HG02798 (cell line): ENCODE data around the gene FUT1.
"Not testable (repeated sequence)": the region's sequence is repeated elsewhere in the genome, so short reads cannot be mapped to it uniquely, and the experiment has no call there.

Experiments
- ATAC-seq: cut with Tn5 transposase; IDR thresholded peaks from one replicate; pipeline ENCODE4 v1.9.1; 2021; ENCODE audit warnings: mild to moderate bottlenecking; ENCODE audit not compliant: unreplicated experiment, poor library complexity

Gene FUT1

DNA sequence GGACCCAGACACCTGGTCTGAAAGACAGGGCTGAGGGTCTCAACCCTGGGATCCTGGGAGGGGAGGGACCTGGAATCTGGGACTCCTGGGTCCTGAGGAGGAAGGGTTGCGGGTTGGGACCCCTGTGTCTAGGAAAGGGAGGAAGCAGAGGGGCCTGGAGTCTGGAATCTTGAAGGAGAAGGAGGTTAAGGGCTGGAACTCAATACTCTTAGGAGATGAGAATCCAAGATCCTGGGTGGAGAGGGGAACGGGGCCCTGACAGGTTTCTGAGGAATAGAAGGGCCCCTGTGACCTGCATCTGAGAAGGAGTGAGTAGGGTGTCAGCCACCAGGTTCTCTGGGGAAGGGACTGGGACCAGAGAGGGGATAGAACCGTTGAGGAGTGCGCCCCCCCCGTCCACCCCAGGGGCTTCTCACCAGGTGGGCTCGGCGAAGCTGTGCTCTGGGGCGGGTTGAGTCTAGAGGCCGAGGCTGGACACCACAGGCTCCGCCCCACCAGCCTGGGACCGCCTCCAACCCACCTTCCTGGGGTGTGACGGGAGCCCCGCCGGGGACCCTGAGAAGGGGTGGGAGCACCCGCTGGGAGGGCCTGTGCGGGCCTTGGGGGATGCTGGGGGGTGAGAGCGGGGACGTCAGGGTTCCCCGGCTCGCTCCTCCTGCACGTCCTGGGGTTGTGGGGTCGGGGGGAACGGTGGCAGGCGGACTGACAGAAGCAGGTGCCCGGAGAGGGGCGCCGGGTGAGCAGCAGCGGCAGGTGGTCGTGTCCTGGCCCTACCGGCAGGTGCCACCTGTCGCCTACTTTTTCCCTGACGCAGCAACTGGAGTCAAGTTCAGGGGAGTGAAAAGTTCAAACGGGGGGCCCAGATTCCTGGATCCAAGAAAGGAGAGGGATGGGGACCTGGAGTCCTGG, 32.9 kb downstream of the FUT1 start, which contains the start of gene MAMSTR:
TSS of gene MAMSTR (minus strand) at position 463 of the 909 bp plus-strand sequence. CDS start 694 bp downstream, outside the sequence.
- ATAC-seq: no peak

GRCh38 chr19:48718711-48719231, 33.7 kb downstream of the FUT1 start:
- no peak for ATAC-seq

DNA sequence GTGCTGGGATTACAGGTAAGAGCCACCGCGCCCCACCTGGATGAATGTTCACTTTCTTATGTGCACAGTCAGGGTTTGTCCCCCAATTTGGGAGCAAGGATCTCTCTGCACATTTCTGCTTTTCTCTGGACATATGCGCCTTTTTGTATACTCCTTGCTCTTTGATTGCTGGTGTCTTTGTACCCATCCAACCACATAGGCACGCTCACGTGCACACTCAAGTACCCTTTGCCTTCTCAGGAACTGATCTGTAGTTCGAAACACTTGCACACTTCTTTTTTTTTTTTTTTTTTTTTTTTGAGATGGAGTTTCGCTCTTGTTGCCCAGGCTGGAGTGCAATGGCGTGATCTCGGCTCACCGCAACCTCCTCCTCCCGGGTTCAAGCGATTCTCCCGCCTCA, 34.3 kb downstream of the FUT1 start:
- not testable (repeated sequence) for ATAC-seq

- no peak for ATAC-seq
Observed at GRCh38 chr19:48716562-48717291, 35.7 kb downstream of the FUT1 start.

GRCh38 chr19:48715681-48716171, 36.7 kb downstream of the FUT1 start:
- ATAC-seq: no peak

GRCh38 chr19:48714759-48715675, 37.4 kb downstream of the FUT1 start:
- no peak for ATAC-seq

- ATAC-seq: peak; percentile 93
Observed at GRCh38 chr19:48713864-48714755, 38.3 kb downstream of the FUT1 start.

GRCh38 chr19:48713041-48713863, 39.2 kb downstream of the FUT1 start:
- no peak for ATAC-seq

DNA sequence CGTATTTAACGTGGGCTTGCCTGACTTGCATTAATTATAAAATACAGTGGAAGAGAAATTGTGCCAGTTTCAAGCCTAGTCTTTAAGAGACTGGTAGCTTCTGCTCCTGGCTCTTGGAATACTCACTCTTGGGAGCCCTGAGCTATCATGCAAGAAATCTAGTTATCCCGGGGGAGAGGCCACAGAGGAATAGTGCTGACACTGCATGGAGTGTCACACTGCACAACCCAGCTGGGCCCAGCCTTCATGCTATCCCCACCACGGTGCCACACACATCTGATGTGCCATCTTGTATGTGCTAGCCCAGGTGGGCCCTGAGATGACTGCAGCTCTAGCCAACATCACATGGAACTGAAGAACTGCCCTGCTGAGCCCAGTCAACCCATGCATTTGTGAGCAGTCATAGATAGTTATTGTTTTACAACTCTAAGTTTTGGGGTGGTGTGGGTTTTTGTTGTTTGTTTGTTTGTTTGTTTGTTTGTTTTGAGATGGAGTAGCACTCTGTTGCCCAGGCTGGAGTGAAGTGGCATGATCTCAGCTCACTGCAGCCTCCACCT, 41.3 kb downstream of the FUT1 start:
- ATAC-seq: no peak

DNA sequence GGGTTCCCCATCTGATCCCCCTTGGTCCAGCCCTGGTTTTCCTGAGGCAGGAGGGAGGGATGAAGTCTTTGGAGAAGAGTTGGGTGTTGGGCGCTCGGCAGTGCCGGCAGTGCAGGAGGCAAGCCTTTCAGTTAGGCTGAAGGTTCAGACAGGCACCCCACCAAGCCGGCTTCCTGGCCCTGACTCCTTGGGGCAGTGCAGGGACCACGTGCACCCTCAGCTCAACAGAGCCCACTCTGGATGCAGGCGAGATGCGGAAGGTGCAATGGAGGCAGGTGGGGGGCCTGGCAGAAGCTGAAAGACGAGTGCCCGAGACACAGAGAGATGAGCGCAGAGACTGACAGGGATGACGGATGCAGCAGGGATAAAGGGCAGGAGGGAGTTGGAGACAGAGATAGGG, 44.0 kb downstream of the FUT1 start:
- no peak for ATAC-seq

DNA sequence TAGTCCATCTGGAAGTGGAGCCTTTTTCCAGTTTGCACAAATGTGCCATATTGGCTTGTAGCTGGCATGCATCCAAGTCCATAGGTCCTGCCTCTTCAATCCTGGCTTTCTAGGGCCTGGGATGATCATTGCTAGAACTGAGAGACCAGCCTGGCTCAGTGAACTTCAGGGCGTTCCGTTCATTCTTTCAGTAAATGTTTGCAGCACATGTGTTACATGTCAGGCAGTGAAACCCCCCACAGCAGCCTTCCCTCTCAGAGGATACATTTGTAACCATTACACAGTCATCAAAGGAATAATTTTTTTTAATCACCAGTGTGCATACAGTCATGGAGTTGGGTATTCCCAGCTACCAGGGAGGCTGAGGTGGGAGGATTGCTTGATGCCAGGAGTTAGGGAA, 47.0 kb downstream of the FUT1 start:
- ATAC-seq: no peak

DNA sequence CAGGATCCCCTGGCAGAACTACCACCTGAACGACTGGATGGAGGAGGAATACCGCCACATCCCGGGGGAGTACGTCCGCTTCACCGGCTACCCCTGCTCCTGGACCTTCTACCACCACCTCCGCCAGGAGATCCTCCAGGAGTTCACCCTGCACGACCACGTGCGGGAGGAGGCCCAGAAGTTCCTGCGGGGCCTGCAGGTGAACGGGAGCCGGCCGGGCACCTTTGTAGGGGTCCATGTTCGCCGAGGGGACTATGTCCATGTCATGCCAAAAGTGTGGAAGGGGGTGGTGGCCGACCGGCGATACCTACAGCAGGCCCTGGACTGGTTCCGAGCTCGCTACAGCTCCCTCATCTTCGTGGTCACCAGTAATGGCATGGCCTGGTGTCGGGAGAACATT, 49.1 kb downstream of the FUT1 start:
- ATAC-seq: no peak

DNA sequence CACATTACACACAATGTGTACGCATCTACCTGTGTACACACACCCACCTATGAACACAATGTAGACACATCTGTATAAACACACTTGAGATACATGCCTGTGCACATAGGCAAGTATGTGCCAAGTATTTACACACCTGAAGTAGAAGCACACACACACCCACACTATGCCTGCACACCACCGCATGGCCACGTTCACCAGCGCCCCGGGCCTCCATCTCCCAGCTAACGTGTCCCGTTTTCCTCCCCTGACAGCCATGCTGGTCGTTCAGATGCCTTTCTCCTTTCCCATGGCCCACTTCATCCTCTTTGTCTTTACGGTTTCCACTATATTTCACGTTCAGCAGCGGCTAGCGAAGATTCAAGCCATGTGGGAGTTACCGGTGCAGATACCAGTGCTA, 49.7 kb downstream of the FUT1 start:
- no peak for ATAC-seq

DNA sequence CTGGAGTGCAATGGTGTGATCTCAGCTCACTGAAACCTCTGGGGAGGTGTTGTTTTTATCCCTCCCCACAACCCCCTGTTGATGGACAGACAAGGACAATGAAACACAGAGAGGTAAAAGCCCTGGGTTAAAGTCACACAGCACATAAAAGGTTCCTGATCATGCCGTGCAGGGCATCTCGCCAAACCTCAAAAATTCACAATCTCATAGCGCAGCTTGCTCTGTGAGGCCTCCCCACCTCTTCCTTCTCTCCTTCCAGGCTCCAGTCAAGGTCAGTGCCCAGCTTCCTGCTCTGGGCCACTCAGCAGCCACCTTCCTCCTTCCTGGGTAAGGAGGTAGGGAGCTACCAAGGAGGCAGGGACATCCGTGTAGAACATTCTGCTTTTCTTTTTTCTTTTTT, 54.4 kb downstream of the FUT1 start:
- ATAC-seq: no peak
